Vagina (tissue), 2 donors: ENCODE data around the gene YIPF1. TPM values are rescaled to one million over a fixed set of nuclear protein-coding genes. Genes with fewer than 3 reads are reported as not detected.

Experiments
- DNase-seq, 2 donors: peaks; one replicate each; pipeline ENCODE4 v3.0.0-alpha.2; 2017; ENCODE audit errors: extremely low spot score in 2 of 2
- H3K27ac ChIP-seq: fragments of 200-600 bp; sonication (generic); one replicate; pipeline ENCODE4 v1.5.1; 2019
- H3K27me3 ChIP-seq: fragments of 200-600 bp; sonication (generic); one replicate; pipeline ENCODE4 v1.5.1; 2019
- H3K36me3 ChIP-seq, 2 donors: fragments of 200-600 bp; sonication (generic); one replicate each; pipeline ENCODE4 v1.5.1; 2017 to 2019
- H3K4me1 ChIP-seq: fragments of 200-600 bp; sonication (generic); one replicate; pipeline ENCODE4 v1.5.1; 2019
- H3K4me3 ChIP-seq, 2 donors: fragments of 200-600 bp; sonication (generic); 1 replicate in 1 of 2; 2 replicates in 1 of 2; pipeline ENCODE4 v1.5.1; 2016 to 2019
- H3K9me3 ChIP-seq: fragments of 200-600 bp; sonication (generic); one replicate; pipeline ENCODE4 v1.5.1; 2019
- CTCF ChIP-seq, 3 experiments: fragments of 450-650 bp in 2 of 3; fragments of 200-600 bp in 1 of 3; sonication (generic) in 1 of 3; IDR thresholded peaks; one replicate each; pipeline ENCODE4 v1.5.1; 2017 to 2019; ENCODE audit warnings: antibody characterized with exemption in 3 of 3, mild to moderate bottlenecking in 2 of 3, moderate library complexity in 2 of 3
- POLR2A ChIP-seq, 2 donors: fragments of 450-650 bp; IDR thresholded peaks; one replicate each; pipeline ENCODE4 v1.6.1; 2017; ENCODE audit warnings: antibody characterized with exemption in 2 of 2, mild to moderate bottlenecking in 2 of 2, moderate library complexity in 2 of 2
- POLR2AphosphoS5 ChIP-seq, 2 donors: sonication (generic); formaldehyde crosslinking; IDR thresholded peaks; one replicate each; pipeline ENCODE4 v1.9.0; 2017; ENCODE audit warnings: antibody characterized with exemption in 2 of 2, mild to moderate bottlenecking in 2 of 2, low read depth in 1 of 2; ENCODE audit not compliant: insufficient read depth in 1 of 2
- intact Hi-C: fragments of 100-400 bp; cut with DNase I; formaldehyde crosslinking; loops from one replicate; pipeline ENCODE4 v1.15.1; 2023
- total RNA-seq: library from RNA; depleted of rRNA; stranded (reverse); fragments of >200 nt; gene quantifications from one replicate; pipeline ENCODE4 v1.2.3, GENCODE V29; 2016

The YIPF1 gene
- total RNA-seq, 1 donor from 2014 or later: 22.1 TPM

GRCh38 chr1:53930932-53931331, 41.3 kb upstream of the YIPF1 start:
- no peaks in the 10 kb centered on the region for H3K27me3 ChIP-seq
- peaks cover 0 to 12% of the 10 kb centered on the region in 2 donors for H3K36me3 ChIP-seq
- intact Hi-C loops: no loop called here
- H3K4me1 ChIP-seq: no peaks in the 10 kb centered on the region
- H3K27ac ChIP-seq: no peak overlapping the region
- no peak for DNase-seq
- H3K4me3 ChIP-seq: no peak overlapping the region
- no peak for TF ChIP-seq CTCF (IDR thresholded peaks at IDR 0.05)
- TF ChIP-seq POLR2AphosphoS5 (IDR thresholded peaks at IDR 0.05; ENCODE audit: insufficient read depth in 1 of 2, low read depth in 1 of 2): no peak
- TF ChIP-seq POLR2A (IDR thresholded peaks at IDR 0.05): no peak
- peaks cover 7% of the 10 kb centered on the region for H3K9me3 ChIP-seq

GRCh38 chr1:53929246-53929960, 39.8 kb upstream of the YIPF1 start:
- intact Hi-C loops: no loop called here
- DNase-seq: no peak
- Histone ChIP-seq H3K4me1 (no peaks in the 10 kb centered on the region), H3K4me3 (no peak overlapping the region), H3K27me3 (no peaks in the 10 kb centered on the region), H3K36me3 (peaks cover 0 to 6% of the 10 kb centered on the region in 2 donors), H3K27ac (no peak overlapping the region), H3K9me3 (peaks cover 7% of the 10 kb centered on the region)
- TF ChIP-seq POLR2AphosphoS5 (IDR thresholded peaks at IDR 0.05; ENCODE audit: insufficient read depth in 1 of 2, low read depth in 1 of 2): no peak
- TF ChIP-seq POLR2A (IDR thresholded peaks at IDR 0.05): no peak
- no peak for TF ChIP-seq CTCF (IDR thresholded peaks at IDR 0.05)

- H3K27ac ChIP-seq: no peak overlapping the region
- TF ChIP-seq CTCF (IDR thresholded peaks at IDR 0.05): no peak
- TF ChIP-seq POLR2AphosphoS5 (IDR thresholded peaks at IDR 0.05; ENCODE audit: insufficient read depth in 1 of 2, low read depth in 1 of 2): no peak
- no peak for TF ChIP-seq POLR2A (IDR thresholded peaks at IDR 0.05)
- H3K36me3 ChIP-seq: peaks cover 0 to 11% of the 10 kb centered on the region in 2 donors
- H3K27me3 ChIP-seq: no peaks in the 10 kb centered on the region
- peaks cover 7% of the 10 kb centered on the region for H3K9me3 ChIP-seq
- no peaks in the 10 kb centered on the region for H3K4me1 ChIP-seq
- DNase-seq: no peak
- intact Hi-C loops: no loop called here
- no peak overlapping the region for H3K4me3 ChIP-seq
These were observed 37.8 kb upstream of the YIPF1 start for GRCh38 chr1:53927376-53927881.

- Histone ChIP-seq H3K9me3 (no peaks in the 10 kb centered on the region), H3K4me1 (no peaks in the 10 kb centered on the region), H3K27ac (no peak overlapping the region), H3K27me3 (no peaks in the 10 kb centered on the region), H3K4me3 (no peak overlapping the region), H3K36me3 (peaks cover 0 to 5% of the 10 kb centered on the region in 2 donors)
- TF ChIP-seq POLR2A (IDR thresholded peaks at IDR 0.05): no peak
- no peak for TF ChIP-seq POLR2AphosphoS5 (IDR thresholded peaks at IDR 0.05; ENCODE audit: insufficient read depth in 1 of 2, low read depth in 1 of 2)
- DNase-seq: no peak
- intact Hi-C loops: no loop called here
These were observed 30.1 kb upstream of the YIPF1 start for GRCh38 chr1:53919675-53920066.

- Histone ChIP-seq H3K9me3 (no peaks in the 10 kb centered on the region), H3K27me3 (no peaks in the 10 kb centered on the region), H3K4me3 (no peak overlapping the region), H3K4me1 (no peaks in the 10 kb centered on the region), H3K36me3 (peaks cover 0 to 5% of the 10 kb centered on the region in 2 donors), H3K27ac (no peak overlapping the region)
- no peak for DNase-seq
- intact Hi-C loops: no loop called here
- TF ChIP-seq POLR2A (IDR thresholded peaks at IDR 0.05): no peak
- TF ChIP-seq CTCF (IDR thresholded peaks at IDR 0.05): no peak
- TF ChIP-seq POLR2AphosphoS5 (IDR thresholded peaks at IDR 0.05; ENCODE audit: insufficient read depth in 1 of 2, low read depth in 1 of 2): no peak
These were observed 28.7 kb upstream of the YIPF1 start for GRCh38 chr1:53918343-53918742.
